ENCODE results near the gene PLIN1.

GRCh38 chr15:89725064-89725463 lies 45.9 kb upstream of the PLIN1 start:
- TF ChIP-seq CTCF (IDR thresholded peaks at IDR 0.05; ENCODE audit: low read length), result no peak
- no peak for TF ChIP-seq EZH2 (IDR thresholded peaks at IDR 0.05; ENCODE audit: borderline replicate concordance, low read length)
